ENCODE measurements around the gene ELOVL6. TPM values are rescaled to one million over a fixed set of nuclear protein-coding genes. Genes with fewer than 3 reads are reported as not detected.

ELOVL6 gene
- total RNA-seq, 1 experiment from 2014 or later = 38.7 TPM

DNA sequence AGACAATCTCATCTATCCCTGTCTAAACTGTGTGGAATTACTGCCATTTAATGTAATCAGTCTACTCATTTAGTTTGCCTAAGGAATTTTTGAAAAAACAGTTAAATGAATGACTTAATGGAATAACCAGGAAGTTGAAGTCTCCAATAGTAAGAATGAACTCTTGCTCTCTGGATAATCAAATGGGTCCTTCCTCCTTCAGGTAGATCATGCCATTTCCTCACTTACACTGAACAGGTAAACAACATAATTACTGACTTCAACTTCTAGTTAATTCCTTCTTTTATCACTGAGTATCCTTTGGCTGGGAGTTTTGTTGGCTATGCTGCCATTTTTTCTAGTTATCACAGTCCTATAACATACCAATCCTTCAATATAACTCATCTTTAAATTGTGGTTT, 56.0 kb downstream of the ELOVL6 start:
- no peak for ATAC-seq

DNA sequence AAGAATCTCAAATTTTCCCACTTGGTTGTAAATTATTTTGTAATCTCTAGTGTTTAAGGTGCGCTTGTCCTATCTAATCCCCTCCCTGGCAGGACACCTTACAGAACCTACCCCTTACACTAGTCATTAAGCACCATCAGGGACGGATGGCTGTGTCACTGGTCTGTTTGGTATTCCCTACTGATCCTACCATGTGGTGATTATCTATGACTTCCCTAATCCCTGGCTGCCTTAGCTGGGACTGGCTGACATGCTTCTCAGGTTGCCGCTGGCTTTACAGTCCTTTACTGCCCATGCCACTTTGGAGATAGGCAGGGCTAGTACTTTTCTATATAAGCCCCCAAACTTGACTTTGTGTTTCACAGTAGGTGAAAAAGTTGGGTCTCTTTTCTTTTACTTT, 58.6 kb downstream of the ELOVL6 start:
- no peaks in the 10 kb centered on the region for H3K9me2 ChIP-seq (ENCODE audit: insufficient read depth)
- H3K4me1 ChIP-seq (ENCODE audit: control insufficient read depth in 1 of 2, insufficient read depth in 2 of 2, low read length in 2 of 2) = no peaks in the 10 kb centered on the region
- ATAC-seq (no peak), DNase-seq (ENCODE audit: low read depth, low spot score) (no peak)
- H3K27me3 ChIP-seq (ENCODE audit: insufficient read depth, low read length) = no peaks in the 10 kb centered on the region
- RAD21 ChIA-PET (ENCODE audit: low non-redundant PET in 1 of 2, low total read pairs in 2 of 2, uncharacterized antibody in 2 of 2, unreplicated experiment in 2 of 2) = no interaction called here
- H3K4me2 ChIP-seq (ENCODE audit: low read length) = no peak overlapping the region
- no peak overlapping the region for H2AFZ ChIP-seq (ENCODE audit: low read depth, low read length, poor library complexity, severe bottlenecking)
- no TSS peak for BruUV-seq (replicated peaks)
- H3K9ac ChIP-seq (ENCODE audit: low read length) = no peak overlapping the region
- CTCF ChIA-PET = no interaction called here
- no peak overlapping the region for H3K27ac ChIP-seq (ENCODE audit: low read depth, low read length)
- no peaks in the 10 kb centered on the region for H3K79me2 ChIP-seq (ENCODE audit: insufficient read depth, low read length)
- H3K9me3 ChIP-seq (ENCODE audit: control insufficient read depth in 1 of 2, insufficient read depth in 1 of 2, low read depth in 1 of 2, low read length in 2 of 2) = no peaks in the 10 kb centered on the region
- no peak overlapping the region for H3K4me3 ChIP-seq (replicated peaks in 1 of 2; ENCODE audit: low read depth in 1 of 2, low read length in 2 of 2)
- intact Hi-C loops (cut with micrococcal nuclease) = no loop called here
- POLR2A ChIA-PET = no interaction called here
- no peak for TF ChIP-seq TCF7L2 (IDR thresholded peaks at IDR 0.05; ENCODE audit: borderline replicate concordance, extremely low read depth, insufficient read depth, insufficient read length)
- TF ChIP-seq EZH2 (IDR thresholded peaks at IDR 0.05) = no peak
- no peak for TF ChIP-seq EGR1 (IDR thresholded peaks at IDR 0.05; ENCODE audit: low read depth)
- no peak for TF ChIP-seq POLR2AphosphoS5 (IDR thresholded peaks at IDR 0.05; ENCODE audit: low read depth, low read length)
- TF ChIP-seq JUND (IDR thresholded peaks at IDR 0.05) = no peak
- H3K36me3 ChIP-seq (ENCODE audit: control insufficient read depth in 1 of 2, insufficient read depth in 2 of 2, low read length in 2 of 2) = no peaks in the 10 kb centered on the region
- H4K20me1 ChIP-seq (ENCODE audit: insufficient read depth) = no peaks in the 10 kb centered on the region

More for the DNA sequence above, 56.0 kb downstream of the ELOVL6 start:
- Histone ChIP-seq H3K27ac (ENCODE audit: low read depth, low read length) (no peak overlapping the region), H3K9me2 (ENCODE audit: insufficient read depth) (no peaks in the 10 kb centered on the region), H2AFZ (ENCODE audit: low read depth, low read length, poor library complexity, severe bottlenecking) (no peak overlapping the region), H3K4me1 (ENCODE audit: control insufficient read depth in 1 of 2, insufficient read depth in 2 of 2, low read length in 2 of 2) (no peaks in the 10 kb centered on the region), H3K9me3 (ENCODE audit: control insufficient read depth in 1 of 2, insufficient read depth in 1 of 2, low read depth in 1 of 2, low read length in 2 of 2) (no peaks in the 10 kb centered on the region), H3K36me3 (ENCODE audit: control insufficient read depth in 1 of 2, insufficient read depth in 2 of 2, low read length in 2 of 2) (no peaks in the 10 kb centered on the region), H3K27me3 (ENCODE audit: insufficient read depth, low read length) (no peaks in the 10 kb centered on the region), H3K4me2 (ENCODE audit: low read length) (no peak overlapping the region), H3K9ac (ENCODE audit: low read length) (no peak overlapping the region), H4K20me1 (ENCODE audit: insufficient read depth) (no peaks in the 10 kb centered on the region), H3K79me2 (ENCODE audit: insufficient read depth, low read length) (peaks cover 5% of the 10 kb centered on the region; the same call in 1 of the 2 replicates), H3K4me3 (replicated peaks in 1 of 2; ENCODE audit: low read depth in 1 of 2, low read length in 2 of 2) (no peak overlapping the region)
- DNase-seq (ENCODE audit: low read depth, low spot score) = no peak
- POLR2A ChIA-PET = no interaction called here
- CTCF ChIA-PET = no interaction called here
- intact Hi-C loops (cut with micrococcal nuclease) = no loop called here
- RAD21 ChIA-PET (ENCODE audit: low non-redundant PET in 1 of 2, low total read pairs in 2 of 2, uncharacterized antibody in 2 of 2, unreplicated experiment in 2 of 2) = no interaction called here
- BruUV-seq (replicated peaks) = no TSS peak
- TF ChIP-seq ELF1 (IDR thresholded peaks at IDR 0.05; ENCODE audit: borderline replicate concordance, low read depth) = no peak
